Measurements from ENCODE around the gene SP9.

Gene SP9

DNA sequence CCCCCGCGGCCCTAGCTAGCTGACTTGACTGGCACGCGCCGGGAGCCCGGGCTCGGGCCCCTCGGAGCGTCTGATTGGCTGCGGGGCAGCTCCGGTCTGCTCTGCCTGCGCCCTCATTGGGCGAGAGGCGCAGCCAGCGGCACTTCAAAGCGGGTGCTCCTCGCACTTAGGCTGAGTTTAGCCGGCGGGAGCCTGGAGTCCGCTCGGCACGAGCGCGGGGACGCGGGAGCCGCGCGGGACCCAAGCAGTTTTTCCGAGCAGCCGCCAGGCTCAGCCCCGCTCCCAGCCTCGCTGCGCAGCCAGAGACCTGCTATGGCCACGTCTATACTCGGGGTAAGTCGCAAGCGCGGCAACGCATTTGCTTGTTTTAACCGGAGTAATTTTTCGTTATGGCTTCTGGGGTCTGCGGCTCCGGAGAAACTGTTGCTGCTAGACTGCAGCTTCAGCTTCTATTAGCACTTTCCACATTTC, at the start of gene SP9:
TSS of gene SP9 (plus strand) at position 174 of the 471 bp plus-strand sequence. CDS start at position 313, 139 bp downstream.
- DNase-seq (ENCODE audit: low read depth in 4 of 4, low spot score in 1 of 4): no peak

DNA sequence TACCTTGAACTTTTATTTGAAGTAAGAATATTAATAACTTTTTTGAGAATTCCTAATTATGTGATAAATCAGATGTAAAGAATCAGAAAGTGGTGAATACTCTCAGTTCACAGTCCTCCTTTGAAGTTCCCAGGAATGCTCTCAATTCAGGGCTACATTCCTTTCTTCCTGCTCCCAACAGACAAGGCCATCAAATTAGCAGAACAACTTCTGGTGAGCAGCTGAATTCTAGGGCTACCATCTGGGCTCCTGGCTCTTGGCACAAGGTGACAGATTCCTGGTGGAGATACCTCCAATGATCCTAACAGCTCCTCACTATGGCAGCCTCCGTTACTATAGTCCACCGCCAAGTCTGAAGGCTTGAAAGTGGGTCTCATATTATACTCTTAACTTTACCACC, 48.6 kb upstream of the SP9 start:
- no peak for DNase-seq (ENCODE audit: low read depth in 4 of 4, low spot score in 1 of 4)

- DNase-seq (ENCODE audit: low read depth in 4 of 4, low spot score in 1 of 4): no peak
Observed at GRCh38 chr2:174292908-174293307, 41.8 kb upstream of the SP9 start.

DNA sequence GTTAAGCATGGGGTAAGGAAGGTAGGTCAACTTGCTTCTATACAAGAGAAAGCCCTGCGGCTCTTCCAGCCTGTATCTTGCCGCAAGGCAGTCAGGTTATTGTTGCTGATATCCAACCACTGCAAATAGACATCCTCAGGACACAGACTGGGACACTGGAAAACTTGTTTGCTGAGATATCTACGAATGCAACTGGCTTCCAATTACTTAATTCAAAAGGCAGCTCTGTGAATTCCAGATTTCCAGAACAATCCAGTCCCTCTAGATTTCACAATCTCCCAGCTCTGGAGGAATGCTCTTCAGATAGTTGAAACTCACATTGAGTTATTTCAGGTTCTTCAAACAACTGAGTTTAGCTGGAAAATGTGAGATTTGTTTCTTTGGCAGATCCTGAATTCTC, 34.6 kb upstream of the SP9 start:
- no peak for DNase-seq (ENCODE audit: low read depth in 4 of 4, low spot score in 1 of 4)

DNA sequence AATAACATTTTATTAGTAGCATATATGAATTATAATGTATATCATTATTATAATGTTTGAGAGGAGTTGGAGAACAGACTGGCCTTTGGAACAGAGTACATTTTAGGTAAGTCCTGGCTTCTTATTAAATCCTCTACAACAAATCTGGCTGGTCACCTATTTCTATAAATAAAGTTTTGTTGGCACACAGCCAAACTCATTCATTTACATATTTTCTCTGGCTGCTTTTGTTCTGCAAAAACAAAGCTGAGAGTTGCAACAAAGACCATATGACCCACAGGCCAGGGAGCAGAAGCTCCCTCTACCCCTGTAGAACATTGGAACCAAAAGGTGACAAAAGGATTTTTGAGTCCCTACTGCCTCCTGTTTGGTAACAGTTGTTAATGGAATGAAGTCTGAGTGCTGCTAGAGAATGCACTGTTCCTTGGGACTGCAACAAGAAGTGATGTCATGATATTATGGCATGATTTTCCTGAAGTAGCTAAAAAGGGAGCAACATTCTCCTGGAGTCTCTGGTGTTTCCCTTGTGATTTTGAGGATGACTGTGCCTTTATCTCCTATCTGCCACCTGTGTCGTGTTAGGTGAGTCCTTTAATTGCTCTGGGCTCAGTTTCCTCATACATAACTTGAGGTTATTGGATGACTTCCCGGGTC, 22.0 kb upstream of the SP9 start:
- no peak for DNase-seq (ENCODE audit: low read depth in 4 of 4, low spot score in 1 of 4)

DNA sequence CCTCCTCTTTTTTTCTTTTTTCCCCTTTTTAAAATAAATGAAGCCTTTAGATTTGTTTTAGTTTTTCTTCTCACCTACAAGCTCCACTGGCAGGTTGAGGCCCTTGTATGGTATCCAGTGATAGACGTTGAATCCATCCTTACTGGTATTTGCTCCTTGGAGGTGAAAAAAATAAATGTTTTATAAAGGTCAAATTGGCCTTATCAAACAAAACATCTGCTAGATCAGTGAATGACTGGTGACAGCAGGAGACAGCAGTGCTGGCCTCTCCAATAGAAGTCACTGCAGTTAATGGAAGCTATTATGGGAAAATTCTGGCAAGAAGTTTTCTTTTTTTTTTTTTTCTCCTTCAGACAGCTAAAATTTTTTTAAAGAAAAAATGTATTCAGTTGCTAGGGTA, 12.6 kb upstream of the SP9 start:
- no peak for DNase-seq (ENCODE audit: low read depth in 4 of 4, low spot score in 1 of 4)

DNA sequence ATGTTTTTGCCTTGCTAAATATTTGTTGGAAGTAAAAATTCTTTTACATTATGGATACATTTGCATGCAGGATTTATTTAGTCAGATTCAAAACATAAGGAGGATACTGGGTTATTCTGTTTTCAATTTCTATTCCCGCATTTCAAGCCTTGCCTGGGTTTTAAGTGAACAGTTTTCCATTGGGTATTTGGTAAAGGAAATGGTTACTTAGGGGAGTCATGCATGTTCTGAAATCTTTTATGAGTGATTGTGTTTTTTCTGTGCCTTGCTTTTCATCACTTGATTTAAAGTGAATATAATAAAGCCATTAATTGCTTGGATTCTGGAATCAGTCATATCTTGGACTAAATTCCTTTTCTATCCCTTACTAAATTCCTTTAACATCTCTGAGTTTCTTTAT, 12.0 kb upstream of the SP9 start:
- DNase-seq (ENCODE audit: low read depth in 4 of 4, low spot score in 1 of 4): no peak

DNA sequence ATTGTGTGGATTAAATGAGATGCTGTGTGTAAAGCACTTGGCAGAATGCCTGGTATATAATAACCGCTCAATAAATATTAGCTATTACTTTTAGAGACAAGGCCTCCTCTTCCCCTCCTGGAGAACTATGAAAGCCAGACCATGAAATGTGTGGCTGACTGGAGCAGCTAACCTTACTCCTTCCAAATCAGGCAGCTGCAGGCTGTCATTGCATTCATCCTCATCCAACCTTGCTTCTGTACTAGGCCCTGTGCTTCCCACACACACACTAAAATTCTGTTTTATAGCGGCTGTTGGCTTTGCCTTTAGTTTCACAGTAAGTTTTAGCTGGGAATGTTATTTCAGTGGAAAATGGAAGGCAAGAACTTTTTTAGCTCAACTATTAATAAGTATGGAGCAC, 10.2 kb upstream of the SP9 start:
- no peak for DNase-seq (ENCODE audit: low read depth in 4 of 4, low spot score in 1 of 4)

GRCh38 chr2:174325373-174326160, 9.2 kb upstream of the SP9 start:
- DNase-seq (ENCODE audit: low read depth in 4 of 4, low spot score in 1 of 4): no peak

DNA sequence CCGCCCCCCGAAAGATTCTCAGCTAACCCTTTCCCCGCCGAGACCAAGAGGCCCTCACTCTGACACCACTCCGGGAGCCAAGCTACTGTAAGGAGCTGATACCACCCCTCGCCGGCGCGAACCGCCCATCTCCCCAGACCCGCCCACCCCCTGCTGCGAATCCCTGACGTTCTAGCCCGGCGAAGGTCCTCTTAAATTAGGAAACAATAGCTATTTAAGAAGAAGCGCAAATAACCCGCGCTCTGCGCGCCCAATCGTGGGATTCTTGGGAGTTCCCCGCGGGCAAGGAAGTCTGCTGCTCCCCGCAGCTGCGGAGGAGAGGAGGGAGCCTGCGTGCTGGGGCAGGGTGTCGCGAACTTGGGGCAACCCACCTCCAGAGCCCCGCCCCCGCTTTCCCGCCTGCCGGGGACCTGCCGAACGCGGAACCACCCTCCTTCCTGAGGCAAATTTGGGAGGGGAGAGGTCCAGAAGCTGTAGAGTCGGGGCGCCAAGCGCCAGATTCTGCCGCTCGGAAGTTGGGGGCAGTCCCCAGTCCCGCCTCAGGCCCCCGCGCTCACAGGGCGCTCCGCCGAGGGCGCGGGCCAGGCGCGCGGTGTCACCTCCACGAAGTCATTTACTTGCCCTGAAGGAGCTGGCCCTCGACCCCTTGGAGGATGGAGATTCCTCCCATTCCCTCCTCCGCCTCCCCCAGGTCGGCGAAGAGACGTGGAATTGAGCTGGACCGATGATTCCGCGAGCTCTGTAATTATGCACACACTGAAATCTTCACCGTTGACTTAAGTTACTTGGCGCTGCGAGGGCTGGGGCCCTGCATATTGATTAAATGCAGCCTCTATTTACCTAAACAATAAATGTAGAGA, 8.4 kb upstream of the SP9 start:
- no peak for DNase-seq (ENCODE audit: low read depth in 4 of 4, low spot score in 1 of 4)

GRCh38 chr2:174327021-174327840, 7.5 kb upstream of the SP9 start:
- DNase-seq (ENCODE audit: low read depth in 4 of 4, low spot score in 1 of 4): no peak

- no peak for DNase-seq (ENCODE audit: low read depth in 4 of 4, low spot score in 1 of 4)
Observed at GRCh38 chr2:174327841-174328113, 7.0 kb upstream of the SP9 start.

DNA sequence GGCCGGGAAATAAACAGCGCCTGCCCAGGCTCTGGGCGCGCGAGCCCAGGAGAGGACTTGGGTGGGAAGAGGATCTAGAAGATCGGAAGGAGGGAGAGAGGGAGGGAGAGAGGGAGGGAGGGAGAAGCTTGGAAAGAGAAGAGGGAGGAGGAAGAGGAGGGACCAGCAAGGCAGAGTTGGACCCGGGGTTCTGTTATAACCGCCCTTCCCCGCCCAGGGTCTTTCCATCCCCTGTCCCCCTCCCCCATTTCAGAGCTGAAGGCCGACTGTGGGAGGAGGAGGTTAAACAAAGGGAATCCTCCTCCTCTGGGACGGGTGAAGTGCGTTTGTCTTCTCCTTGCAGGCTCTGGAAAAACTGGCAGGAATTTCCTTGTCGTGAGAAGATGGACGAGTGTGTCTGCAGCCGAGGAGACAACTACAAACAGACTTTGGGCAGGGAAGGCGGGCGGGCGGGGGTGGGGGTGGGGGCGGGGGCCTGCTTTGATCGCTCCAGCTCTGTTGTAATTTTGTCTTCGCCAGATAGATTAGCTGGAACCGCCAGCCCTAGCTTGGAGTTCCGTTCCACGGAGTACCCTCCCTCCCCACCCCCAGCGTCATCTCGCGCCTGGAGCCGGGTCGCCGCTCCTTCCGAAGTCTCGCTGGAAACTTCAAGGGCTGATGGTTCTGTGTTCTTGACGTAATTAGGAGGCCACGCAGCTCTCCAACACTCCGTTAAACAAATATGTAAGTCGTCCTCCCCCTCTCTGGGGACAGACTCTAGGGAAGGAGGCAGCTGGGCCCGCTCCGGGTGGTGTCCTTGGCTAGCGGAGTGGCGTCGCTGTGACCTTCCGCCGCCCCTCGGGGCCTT, 6.4 kb upstream of the SP9 start:
- no peak for DNase-seq (ENCODE audit: low read depth in 4 of 4, low spot score in 1 of 4)

DNA sequence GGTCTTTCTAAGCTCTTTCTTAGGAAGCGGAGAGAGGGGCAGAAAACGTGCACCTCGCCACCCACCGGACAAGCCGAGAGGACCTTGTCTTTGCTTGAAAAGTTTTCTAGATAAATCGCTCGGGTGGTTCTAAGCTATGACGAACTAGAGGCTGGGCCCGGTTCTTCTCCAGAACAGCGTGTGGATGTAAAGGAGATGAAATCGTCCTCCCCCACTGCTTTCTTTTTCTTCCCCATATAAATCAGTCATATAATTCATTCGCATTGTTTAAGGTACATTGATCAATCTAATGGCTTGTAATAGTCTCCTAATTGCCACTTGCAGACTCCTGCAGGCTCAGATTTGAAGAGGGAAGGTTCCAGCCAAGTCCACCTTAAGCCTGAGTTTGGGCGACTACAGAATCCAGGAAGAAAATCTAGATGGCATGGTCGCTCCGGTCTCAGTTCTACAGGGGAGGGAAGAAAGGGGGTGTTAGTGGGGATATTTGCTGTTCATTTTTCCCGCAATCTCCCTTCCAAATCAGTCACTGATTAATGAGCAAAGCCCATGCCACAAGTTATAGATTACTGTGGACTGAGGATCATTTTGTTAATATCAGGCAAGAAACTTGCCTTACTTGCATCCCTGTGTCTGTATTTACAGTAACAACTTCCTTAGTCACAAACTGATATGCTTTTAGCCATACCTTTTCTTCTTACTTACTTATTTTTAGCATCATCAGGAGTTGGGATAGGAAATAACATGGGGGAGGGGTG, 5.6 kb upstream of the SP9 start:
- DNase-seq (ENCODE audit: low read depth in 4 of 4, low spot score in 1 of 4): no peak

DNA sequence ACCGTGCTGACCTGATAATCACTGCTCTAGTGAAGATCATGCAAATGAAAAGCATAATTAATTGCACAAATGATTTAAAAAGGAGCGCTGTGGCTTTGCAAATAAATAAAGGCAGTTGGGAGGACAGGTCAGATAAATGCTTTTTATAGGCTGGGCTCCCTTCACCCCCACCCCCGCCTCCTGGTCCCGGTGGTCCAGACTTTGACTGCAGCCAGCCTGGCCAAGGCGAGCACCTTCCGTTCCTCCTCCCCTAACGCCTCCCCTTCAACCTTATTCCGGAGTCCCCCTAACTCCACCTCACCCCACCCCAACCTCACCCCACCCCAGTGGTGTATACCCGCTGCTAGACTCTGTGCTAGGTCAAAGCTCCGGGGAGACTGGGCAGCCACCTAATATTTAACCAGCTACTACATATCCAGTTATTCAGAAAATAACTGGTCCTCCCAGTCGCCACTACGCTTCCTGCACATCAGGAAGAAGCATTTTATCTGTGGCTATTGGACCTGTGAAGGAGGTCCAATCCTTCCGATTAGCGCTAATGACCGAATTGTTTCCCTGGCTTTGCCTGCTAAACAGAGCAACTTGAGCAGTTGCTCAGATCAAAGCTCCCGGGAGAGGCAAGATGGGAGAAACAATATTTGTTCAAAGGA, 3.7 kb upstream of the SP9 start:
- no peak for DNase-seq (ENCODE audit: low read depth in 4 of 4, low spot score in 1 of 4)

- DNase-seq (ENCODE audit: low read depth in 4 of 4, low spot score in 1 of 4): no peak
Observed at GRCh38 chr2:174331595-174332216, 3.0 kb upstream of the SP9 start.

DNA sequence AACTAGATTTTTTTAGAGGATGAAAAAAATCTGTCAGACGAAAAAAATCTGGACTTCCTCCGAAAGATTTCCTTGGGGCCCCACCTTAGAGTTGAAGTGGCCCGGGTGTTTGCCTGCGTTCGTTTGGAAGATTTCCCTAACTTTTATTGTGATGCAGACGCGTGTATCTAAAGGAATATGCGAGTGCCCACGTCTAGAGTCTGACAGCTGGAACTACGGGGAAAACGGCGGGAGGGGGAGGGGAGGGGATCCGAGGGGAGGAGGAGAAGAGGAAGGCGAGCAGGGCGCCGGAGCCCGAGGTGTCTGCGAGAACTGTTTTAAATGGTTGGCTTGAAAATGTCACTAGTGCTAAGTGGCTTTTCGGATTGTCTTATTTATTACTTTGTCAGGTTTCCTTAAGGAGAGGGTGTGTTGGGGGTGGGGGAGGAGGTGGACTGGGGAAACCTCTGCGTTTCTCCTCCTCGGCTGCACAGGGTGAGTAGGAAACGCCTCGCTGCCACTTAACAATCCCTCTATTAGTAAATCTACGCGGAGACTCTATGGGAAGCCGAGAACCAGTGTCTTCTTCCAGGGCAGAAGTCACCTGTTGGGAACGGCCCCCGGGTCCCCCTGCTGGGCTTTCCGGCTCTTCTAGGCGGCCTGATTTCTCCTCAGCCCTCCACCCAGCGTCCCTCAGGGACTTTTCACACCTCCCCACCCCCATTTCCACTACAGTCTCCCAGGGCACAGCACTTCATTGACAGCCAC, 2.4 kb upstream of the SP9 start:
- DNase-seq (ENCODE audit: low read depth in 4 of 4, low spot score in 1 of 4): no peak

GRCh38 chr2:174333017-174333371, 1.8 kb upstream of the SP9 start:
- no peak for DNase-seq (ENCODE audit: low read depth in 4 of 4, low spot score in 1 of 4)

Measured in stimulated activated CD4-positive, alpha-beta T cell treated with anti-CD3 and anti-CD28 coated beads, Interleukin-1b, Interleukin-23, amount 100 ng/mL, for 24 hours (primary cell).